Stimulated activated CD4-positive, alpha-beta T cell treated with anti-CD3 and anti-CD28 coated beads, TNF-alpha, amount 100 ng/mL, for 1 hour (primary cell): ENCODE measurements around the gene ITIH6.

Source experiments
- DNase-seq, 3 donors: peaks; one replicate each; pipeline ENCODE4 v3.0.0-alpha.2; 2020; ENCODE audit warnings: low read depth in 3 of 3, low spot score in 1 of 3

The ITIH6 gene

DNA sequence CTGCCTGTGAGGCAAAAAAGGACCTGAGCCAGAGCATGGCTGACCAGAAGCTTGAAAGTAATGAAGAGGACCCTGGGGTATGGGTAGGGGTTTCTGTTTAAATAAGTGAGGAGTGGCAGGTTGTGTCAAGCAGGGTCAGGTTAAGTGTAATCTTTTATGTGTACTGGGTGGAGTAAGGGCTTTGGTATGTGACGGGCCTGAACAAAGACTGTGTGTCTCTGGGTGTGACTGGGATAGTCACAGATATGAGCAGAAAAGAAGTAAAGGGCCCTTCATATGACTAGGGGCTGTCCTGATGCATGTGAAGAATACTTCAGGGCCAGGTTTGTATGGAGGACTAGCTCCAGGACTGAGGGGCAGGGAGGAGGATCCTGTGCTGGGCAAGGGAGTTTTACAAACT lies 82.4 kb downstream of the ITIH6 start:
- no peak for DNase-seq

GRCh38 chrX:54714424-54714823 lies 83.6 kb downstream of the ITIH6 start:
- DNase-seq, result no peak

DNA sequence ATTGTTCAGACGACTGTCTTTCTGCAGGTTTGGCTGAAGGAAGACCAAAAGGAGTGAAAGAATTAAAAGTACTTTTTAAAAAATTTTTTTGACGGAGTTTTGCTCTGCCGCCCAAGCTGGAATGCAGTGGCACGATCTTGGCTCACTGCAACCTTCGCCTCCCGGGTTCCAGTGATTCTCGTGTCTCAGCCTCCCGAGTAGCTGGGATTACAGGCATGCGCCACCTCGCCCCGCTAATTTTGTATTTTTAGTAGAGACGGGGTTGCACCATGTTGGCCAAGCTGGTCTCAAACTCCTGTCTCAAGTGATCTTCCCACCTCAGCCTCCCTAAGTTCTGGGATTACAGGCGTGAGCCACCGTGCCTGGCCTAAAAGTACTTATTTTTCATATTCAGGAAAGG lies 86.3 kb downstream of the ITIH6 start:
- no peak for DNase-seq

GRCh38 chrX:54710920-54711319 lies 87.1 kb downstream of the ITIH6 start:
- DNase-seq, result no peak

- DNase-seq, result no peak
These were observed 89.7 kb downstream of the ITIH6 start for GRCh38 chrX:54708404-54708803.
